HG03066 (cell line): Measurements from ENCODE around the gene RERE.
"Not testable (repeated sequence)": the region's sequence is repeated elsewhere in the genome, so short reads cannot be mapped to it uniquely, and the experiment has no call there.

Experiments used
- ATAC-seq: cut with Tn5 transposase; IDR thresholded peaks from one replicate; pipeline ENCODE4 v1.9.1; 2021; ENCODE audit warnings: low read depth; ENCODE audit not compliant: unreplicated experiment

Gene RERE

DNA sequence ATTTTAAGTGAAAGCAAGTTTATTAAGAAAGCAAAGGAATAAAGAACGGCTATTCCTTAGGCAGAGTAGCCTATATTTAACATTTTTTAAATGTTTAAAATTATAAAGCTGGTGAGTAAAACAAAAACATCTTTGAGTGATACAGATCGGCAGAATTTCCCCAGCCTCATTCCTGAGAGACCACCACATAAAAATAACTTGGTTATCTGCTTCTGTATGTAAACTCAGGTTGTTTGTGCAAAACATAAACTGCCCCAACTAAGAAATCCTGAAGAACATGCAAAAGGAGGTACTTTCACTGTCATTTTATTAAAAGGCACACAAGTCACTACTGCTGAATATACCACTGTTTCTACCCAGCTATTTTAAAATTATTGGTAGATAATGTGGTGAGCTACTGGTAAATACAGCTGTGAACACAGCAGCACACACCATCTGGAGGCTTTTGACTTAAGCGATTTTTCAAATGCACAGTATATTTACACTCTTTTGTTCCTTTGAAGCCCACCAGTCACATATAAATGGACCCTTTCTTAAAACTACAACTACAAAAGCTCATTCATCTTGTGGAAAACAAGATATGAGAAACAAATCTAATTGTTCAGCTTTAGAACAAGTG, 119.3 kb downstream of the RERE start:
- no peak for ATAC-seq

DNA sequence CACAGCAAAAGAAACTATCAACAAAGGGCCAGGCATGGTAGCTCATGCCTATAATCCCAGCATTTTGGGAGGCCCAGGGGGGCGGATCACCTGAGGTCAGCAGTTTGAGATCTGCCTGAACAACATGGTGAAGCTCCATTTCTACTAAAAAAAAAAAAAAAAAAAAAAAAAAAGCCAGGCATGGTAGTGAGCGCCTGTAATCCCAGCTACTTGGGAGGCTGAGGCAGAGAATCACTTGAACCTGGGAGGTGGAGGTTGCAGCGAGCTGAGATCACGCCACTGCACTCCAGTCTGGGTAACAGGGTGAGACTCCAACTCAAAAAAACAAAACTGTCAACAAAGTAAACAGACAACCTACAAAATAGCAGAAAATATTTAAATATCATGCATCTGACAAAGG, 122.0 kb downstream of the RERE start:
- ATAC-seq: not testable (repeated sequence)

DNA sequence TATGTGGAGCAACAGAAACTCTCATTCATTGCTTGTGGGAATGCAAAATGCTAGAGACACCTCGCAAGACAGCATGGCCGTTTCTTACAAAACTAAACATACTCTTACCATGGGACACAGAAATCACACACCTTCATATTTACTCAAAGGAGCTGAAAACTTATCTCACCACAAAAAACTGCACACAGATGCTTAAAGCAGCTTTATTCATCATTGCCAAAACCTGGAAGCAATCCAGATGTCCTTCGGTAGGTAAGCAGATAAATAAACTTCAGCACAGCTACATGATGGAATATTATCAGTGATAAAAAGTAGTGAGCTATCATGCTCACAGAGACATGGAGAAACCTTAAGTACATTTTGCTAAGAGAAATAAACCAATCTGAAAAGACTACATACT, 124.3 kb downstream of the RERE start:
- ATAC-seq: no peak

DNA sequence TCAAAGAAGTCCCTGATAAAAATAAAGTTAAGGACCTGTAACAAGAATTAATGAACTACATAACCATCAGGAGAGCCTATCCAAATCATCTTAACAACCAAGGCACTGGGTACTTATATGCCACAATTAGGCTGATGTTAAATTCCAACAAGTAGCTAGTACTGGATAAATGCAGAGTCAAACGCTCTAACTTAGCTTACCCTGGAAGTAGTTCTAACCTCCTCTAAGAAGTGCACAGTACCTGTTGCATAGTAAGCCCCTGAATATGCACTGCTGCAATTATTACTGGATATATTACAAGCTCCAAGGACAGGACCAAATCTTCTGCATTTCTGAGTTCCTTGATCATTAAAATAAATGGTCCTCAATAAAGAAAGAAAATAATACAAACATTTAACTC, 125.8 kb downstream of the RERE start:
- ATAC-seq: no peak

DNA sequence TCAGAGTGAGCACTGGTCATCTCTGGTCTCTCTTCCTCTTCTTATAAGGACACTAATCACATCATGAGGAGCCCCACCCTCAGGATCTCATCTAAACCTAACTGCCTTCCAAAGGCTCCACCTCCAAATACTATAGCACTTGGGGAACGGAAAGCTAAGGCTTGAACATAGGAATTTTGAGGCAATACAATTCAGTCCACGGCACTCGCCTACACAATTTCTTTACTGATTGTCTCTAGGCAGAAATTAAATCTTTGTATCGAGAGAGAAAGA, 127.3 kb downstream of the RERE start:
- ATAC-seq: no peak

DNA sequence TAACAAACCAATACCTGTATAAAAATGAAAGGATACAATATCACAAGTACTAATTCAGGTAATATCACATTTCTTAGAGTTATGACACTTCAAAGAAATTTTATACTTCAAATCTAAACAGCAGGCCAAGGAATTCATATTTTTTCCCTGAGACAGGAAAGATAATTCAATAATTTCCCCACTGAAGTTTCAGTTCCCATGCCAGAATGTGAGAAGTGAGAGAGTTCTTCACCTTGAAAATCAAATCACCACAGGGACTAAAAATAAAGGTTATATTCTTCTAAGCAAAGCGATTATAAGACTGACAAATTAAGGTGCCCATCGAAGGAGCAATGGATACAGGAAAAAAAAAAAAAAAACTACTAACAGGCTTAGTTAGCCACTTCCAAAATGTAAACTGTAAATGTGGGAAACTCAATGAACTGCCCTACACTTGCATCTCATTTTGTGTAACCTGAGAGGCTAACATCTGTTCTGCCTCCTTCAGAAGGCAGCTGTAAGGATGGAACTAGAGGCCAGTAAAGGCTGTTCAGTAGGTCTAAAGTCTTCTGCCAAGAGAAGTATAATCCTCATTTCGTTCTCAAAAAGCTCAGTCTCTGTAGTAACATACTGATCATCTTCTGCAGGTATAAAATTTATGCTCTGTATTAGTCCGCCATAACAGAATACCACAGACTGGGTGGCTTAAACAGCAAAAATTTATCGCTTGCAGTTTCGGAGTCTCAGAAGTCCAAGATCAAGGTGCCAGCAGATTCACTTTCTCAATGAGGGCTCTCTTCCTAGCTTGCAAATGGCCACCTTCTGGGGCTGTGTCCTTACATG, 127.8 kb downstream of the RERE start:
- no peak for ATAC-seq

DNA sequence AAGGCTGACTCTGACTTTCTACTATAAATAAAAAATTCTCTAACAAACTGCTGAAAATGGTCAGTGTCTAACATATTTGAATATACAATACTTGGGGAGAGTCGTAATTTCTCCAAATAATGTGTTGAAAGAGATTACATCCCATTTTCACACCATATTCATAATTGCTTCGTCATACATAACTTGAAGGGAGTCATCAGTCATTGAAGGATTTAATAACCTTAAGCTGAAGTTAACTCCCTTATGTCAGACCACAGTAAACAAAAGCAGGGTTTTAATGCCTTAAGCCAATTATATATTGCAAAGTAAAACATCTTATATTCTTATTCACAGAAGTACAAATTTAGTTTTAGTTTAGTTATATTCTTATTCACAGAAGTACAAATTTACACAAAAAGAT, 129.9 kb downstream of the RERE start:
- ATAC-seq: no peak

DNA sequence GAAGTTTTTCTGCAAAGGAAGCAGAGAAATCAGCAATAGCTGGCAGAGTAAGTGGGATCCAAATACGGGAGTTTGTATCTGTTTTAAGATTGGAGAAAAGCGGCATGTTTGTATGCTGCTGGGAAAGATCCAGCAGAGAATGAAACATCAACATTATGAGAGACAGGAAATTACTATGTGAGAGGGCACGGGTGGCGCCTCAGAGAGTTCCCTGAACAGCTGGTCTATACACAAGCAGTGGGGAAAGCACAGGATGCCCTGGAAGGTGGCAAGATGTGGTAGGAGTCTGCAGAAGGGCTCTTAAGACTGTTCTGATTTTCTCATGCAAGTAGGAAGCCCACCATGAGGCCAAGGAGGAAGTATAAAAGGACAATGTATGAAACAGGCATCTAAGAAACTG, 130.4 kb downstream of the RERE start:
- ATAC-seq: no peak

DNA sequence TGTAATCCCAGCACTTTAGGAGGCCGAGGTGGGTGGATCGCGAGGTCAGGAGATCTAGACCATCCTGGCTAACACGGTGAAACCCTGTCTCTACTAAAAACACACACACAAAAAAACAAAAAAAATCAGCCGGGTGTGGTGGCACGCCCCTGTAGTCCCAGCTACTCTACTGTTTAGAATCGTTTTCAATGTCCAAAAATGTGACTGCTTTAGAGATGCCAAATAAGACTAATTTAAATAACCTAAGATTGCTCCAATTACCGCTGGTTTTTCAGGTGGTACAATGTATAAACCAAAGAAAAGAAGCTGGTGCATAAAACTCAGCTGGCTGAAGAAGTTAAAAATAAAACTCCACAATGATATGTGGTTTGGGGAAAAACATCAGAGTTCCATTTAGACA, 132.0 kb downstream of the RERE start:
- no peak for ATAC-seq

DNA sequence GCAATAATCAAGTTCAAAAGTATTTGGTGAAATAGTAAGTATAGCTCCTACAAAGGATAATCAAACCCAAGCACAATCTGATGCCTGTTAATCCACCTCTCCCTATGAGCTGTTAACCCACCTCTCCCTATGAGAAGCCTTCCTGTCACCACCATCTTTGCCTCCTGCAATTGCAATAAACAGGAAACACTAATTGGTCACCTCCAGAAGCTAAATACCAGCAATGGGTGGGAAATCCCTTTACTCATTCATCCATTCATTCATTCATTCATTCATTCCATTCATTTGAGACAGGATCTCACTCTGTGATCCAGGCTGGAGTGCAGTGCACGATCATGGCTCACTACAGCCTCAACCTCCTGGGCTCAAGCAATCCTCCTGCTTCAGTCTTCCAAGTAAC, 132.8 kb downstream of the RERE start:
- ATAC-seq: no peak

DNA sequence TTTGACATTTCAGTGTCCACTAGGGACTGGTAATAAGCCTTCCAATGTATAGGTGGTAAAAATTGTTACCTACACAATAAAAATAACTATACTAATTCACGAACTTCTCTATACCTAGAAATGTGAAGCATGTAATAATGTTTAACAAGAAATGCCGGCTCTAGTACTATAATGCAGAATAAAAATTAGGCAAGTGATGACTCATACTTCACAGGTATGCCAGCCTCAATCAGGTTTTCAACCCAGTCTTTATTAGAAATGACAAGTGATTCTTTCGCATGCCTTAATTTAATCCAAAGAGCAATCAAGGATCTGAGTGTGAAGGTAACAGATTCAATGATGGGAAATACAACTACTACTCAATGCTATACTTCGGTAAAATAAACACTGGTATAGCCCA, 134.9 kb downstream of the RERE start:
- no peak for ATAC-seq

DNA sequence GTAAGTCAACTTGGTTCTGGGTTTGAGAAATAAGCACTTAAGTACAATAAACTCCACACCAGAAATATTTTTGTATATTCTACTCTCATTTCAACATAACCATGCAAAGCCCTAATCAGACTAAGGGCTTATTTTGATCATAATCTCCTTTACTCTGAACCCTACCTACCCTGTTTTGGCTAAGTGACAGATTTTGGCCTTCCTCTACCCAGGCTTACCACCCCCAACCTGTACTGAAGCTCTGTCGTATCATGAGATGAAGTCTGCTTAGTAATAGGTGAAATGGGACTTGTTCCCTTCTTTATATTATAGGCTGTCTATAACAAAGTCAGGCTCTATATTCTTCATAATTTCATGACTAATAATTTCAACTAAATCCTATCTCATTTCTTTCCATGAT, 135.5 kb downstream of the RERE start:
- no peak for ATAC-seq

DNA sequence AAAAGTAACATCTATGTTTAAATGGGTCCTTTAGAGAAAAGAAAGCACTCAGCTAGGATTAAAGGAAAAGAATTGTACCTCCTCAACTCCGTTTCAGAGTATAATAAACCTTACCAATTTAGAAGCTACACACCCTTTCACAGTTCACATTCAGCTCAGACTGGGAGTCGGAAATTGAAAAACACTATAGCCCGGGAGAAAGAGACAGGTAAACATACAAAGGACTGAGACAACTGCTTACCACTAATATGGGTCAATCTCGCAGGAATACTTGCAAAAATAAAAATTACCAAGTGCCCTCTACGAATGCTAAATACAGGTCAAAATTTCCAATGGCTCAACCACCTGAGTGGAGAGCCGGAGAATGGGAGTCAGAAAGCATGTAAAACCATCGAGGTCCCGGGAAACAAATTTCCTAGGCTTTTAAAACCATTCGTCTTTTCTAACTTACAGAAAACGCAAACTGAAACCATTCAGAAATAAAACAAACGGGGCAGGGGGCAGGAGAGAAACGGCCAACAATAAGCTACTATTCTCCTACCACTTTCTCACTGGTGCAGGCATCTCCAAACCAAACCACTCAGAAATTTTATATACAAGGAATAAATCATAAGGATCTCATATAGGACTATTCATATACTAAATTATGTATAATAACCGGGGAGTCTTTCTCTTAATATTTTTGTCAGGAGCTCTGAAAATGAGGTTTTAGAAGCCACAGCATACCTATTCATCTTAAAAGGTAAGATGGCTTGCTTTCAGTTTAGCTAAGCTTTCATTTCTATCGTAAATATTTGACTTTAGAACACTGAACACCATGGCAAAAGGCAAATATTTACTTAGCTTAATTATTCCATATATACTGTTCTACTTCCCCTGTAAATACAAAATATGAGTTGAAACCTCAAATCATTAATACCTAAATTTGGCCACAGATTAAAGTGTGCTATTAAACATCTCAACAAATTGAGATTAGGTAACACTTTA, 136.5 kb downstream of the RERE start:
- ATAC-seq: no peak

DNA sequence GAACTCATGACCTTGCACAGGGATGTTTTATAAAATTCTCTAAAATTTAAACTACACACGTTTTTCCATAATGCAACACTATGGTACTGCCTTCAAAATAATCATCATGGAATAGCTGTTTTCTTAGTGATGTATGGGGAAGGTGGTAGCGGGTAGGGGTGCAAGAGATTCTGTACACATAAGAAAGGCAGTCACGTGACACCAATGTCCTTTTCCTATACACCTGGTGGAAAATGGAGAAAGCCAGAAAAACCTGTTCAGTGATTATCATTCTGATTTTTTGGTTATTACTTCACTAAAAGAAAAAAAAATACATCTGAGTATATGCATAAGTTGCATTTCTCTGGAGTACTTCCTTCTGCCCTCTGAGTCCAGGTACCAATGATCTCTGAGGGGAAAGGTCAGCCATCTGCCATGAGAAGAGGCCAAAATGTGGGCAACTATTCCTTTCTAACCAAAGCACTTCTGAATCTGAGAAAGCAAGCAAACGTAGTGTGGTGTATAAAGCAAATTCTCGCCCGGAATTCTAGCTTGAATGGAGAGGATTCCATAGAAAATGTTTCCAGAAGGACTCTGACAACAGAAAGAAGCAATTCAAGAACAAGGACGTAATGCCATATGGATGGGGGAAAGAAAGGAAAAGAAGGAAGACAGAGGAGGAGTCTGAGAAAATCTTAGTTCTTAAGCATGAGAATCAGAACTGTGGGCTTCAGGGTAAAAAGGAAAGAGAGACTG, 137.3 kb downstream of the RERE start:
- no peak for ATAC-seq

DNA sequence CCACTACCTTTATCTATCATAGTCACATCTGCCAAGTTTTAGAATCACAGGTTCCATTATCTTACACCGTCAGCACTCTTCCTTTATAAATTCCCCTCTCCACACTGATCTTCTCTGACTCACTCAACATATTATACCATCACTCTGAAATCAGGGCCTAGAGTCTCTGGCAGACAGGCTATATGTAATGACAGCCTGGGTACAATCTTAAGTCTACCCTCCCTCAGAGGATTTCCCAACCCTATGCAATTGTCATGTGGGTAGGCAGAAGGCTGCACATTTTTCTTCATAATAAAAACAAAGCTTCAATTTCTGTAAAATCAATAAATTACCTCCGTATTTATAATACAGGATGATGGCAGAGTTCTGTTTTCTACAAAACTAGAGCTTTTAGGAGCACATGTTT, 138.0 kb downstream of the RERE start:
- no peak for ATAC-seq

DNA sequence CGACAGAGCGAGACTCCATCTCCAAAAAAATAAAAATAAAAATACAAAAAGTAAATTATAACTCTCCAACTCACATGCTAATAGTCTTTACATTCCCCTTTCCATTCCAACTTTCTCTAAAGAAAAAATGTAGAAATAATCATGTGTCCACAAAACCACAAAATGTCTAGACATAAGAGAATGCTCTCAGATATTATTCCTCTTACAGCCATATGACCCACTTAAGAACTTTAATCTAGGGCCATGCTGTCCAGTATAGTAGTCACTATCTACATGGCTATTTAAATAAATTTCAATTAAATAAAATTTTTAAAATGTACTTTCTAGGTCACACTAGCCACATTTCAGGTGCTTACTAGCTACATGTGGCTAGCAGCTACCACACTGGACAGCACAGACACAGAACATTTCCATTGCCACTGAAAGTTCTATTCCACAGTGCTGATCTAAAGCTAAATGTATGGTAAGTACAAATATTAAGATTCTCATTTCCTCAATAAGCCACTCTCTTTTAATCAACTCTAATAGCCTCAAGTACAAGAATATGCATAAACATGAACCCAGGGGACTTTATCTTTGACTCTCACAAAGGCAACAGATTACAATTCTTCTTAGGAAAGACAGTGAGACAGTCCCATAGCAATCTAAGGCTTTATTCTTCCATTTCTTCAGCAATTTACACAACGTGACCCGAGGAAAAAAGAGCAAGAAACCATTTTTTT, 138.6 kb downstream of the RERE start:
- ATAC-seq: no peak

DNA sequence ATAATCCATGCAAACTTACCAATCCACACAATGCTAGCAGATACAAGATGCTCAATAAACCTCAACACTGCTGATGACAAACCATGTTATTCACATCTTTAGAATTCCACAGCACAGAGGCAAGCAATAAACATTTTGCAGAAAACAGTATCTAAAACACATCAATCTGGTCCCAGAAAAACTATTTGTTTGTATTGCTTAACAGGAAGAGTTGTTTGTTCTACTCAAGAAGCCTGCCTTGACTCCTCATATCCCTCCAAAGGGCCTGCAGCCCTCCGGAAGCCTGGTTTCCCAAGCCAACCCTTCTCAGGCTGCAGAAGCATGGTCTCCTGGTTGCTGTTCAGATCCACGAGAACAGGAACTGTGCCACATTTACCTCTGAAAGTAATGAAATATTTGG, 139.7 kb downstream of the RERE start:
- ATAC-seq: no peak

DNA sequence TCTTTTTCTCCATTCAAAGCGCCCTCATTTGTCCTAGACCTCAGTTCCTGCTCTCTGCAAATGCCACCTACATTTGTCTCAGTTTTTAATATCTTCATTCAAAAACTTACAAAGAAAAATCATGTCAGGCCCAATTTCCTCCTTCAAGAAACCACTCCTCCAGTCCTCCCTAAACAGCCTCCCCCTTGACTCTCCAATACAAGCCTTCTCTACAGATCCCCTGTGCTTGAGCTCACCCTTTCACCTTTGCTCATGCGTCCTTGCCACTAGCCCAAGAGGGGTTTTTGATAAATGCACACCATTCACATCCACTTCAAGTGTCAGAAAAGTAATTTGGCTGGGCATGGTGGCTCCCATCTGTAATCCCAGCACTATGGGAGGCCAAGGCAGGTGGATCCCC, 140.6 kb downstream of the RERE start:
- no peak for ATAC-seq

DNA sequence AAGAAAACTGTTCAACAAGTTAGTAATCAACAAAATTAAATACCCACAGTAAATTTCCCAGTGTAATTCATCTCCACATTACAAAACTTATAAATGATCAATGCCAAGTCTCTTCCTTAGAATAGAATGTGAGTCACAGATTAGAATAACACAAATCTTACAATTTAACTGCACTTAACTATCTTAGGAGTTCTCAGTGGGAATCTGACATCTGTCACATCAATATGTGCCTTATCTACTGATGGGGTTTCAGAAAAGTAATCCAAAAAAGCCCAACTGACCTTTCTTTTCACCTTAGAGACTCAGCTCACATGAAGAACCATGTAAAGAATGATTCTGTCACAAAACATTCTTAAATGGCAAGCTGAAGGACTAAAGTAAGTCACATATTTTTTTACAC, 141.4 kb downstream of the RERE start:
- no peak for ATAC-seq

DNA sequence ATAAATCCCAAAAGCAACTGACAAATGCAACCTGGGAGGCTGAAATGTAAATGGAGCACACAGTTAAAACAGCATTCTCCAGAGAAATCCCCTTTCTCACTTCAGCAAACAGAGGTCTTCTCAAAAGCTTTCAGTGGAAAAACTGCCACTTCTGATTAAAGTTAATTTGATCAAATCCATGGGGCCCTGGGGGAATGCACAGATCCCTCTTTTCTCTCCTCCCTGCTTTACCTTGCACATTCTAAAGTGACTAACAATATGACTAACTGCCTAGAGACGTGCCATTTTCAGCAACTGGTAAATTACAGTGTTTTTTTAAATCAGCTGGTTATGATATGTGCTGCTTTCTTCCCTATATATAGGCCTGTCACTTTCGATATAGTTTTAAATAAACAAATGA, 142.5 kb downstream of the RERE start:
- no peak for ATAC-seq
